AG04449 (cell line): ENCODE data around the gene ARSK.

Source experiments
- CTCF ChIA-PET: fragments of 350-600 bp; formaldehyde crosslinking; extraction: SDS; loops from one replicate; lab custom pipeline; 2021; ENCODE audit warnings: antibody characterized with exemption; lab: Yijun Ruan, JAX
- POLR2A ChIA-PET: fragments of 400-600, 350-600 bp; formaldehyde crosslinking; extraction: SDS; loops from one replicate; lab custom pipeline; 2020; ENCODE audit warnings: antibody characterized with exemption, inconsistent platforms; lab: Yijun Ruan, JAX
- DNase-seq: peaks from one replicate; pipeline ENCODE4 v3.0.0-alpha.2; 2010; ENCODE audit warnings: low read depth, low spot score
- H3K4me3 ChIP-seq: 2 replicates; pipeline ENCODE4 v1.5.1; 2011; ENCODE audit warnings: low read depth, mild to moderate bottlenecking, control low read depth, low read length
- CTCF ChIP-seq: IDR thresholded peaks from one replicate; pipeline ENCODE4 v1.5.1; 2011; ENCODE audit warnings: mild to moderate bottlenecking, moderate library complexity, low read length, control low read depth, inconsistent platforms; ENCODE audit not compliant: insufficient read depth; ENCODE audit errors: missing control alignments

Gene ARSK

GRCh38 chr5:95623706-95624105 lies 68.8 kb downstream of the ARSK start:
- no peak for DNase-seq
- POLR2A ChIA-PET = no interaction called here
- no peak for TF ChIP-seq CTCF
- CTCF ChIA-PET = interaction anchor here (2.2 kb wide), 1 partner anchor 8 kb away, joined by 12 read pairs; no protein-coding TSS in a partner anchor
- H3K4me3 ChIP-seq = no peak overlapping the region

- CTCF ChIA-PET = no interaction called here
- no peak for DNase-seq
- TF ChIP-seq CTCF = no peak
- H3K4me3 ChIP-seq = no peak overlapping the region
- POLR2A ChIA-PET = no interaction called here
Measured at GRCh38 chr5:95624368-95624767, 69.5 kb downstream of the ARSK start.

DNA sequence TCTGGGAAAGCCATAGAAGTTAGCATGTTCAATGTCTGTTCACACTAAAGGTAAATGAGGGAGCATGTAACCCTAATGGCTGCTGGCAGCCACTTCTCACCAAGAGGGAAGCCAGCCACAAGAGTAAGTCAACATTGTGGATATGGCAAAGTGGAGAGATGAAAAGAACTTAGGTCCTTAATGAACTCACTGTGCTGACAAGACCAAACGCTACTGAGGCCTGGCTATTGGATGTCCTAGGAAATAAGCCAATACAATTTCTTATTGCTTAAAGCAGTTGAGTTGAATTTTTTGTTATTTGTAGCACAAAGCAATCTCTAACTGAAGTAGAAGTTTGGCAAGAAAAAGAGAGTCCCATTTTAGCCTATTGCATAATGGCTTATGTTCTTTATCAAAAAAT lies 71.8 kb downstream of the ARSK start:
- CTCF ChIA-PET = interaction anchor here (1.4 kb wide), 1 partner anchor 221 kb away, joined by 3 read pairs; no protein-coding TSS in a partner anchor
- POLR2A ChIA-PET = no interaction called here
- TF ChIP-seq CTCF = no peak
- no peak for DNase-seq
- H3K4me3 ChIP-seq = no peak overlapping the region

- no peak overlapping the region for H3K4me3 ChIP-seq
- CTCF ChIA-PET = interaction anchor here (1.4 kb wide), 1 partner anchor 219 kb away, joined by 3 read pairs; no protein-coding TSS in a partner anchor
- DNase-seq = no peak
- POLR2A ChIA-PET = no interaction called here
- no peak for TF ChIP-seq CTCF
Measured at GRCh38 chr5:95627971-95628810, 73.3 kb downstream of the ARSK start.

- H3K4me3 ChIP-seq = no peak overlapping the region
- POLR2A ChIA-PET = no interaction called here
- DNase-seq = no peak
- TF ChIP-seq CTCF = no peak
- CTCF ChIA-PET = no interaction called here
Measured at GRCh38 chr5:95628933-95629332, 74.0 kb downstream of the ARSK start.

DNA sequence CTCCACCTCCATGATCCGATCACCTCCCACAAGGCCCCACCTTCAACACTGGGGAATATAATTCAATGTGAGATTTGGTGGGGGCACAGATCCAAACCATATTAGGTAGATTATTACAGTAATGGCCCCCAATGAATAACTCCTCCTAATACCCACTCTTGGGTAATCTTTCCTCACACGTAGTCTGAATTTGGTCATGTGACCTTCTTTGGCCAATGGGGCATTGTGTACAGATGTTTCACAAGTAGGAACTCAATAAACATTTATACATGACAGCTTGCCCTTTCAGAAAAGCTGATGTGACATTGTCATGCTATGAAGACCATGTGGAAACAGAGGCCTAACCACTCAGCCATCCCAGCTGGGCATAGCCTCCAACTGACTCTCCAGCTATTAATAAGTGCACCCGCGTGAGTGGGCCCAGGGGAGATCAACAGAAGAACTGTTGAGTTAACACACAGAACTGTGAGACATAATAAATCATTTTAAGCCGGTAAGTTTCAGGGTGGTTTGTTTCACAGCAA lies 75.6 kb downstream of the ARSK start:
- ChIA-PET POLR2A (no interaction called here), CTCF (interaction anchor here (0.9 to 2.4 kb wide), 8 partner anchors 8 to 219 kb away, joined by 3 to 18 read pairs (median 5); partner anchors contain the start of gene RFESD)
- no peak for TF ChIP-seq CTCF
- no peak overlapping the region for H3K4me3 ChIP-seq
- no peak for DNase-seq
